ENCODE results near the gene MYO5A. TPM values are rescaled to one million over a fixed set of nuclear protein-coding genes. Genes with fewer than 3 reads are reported as not detected.

MYO5A gene
- total RNA-seq, 4 donors from 2014 or later = 5.8 to 51.2 (median 10.2) TPM

DNA sequence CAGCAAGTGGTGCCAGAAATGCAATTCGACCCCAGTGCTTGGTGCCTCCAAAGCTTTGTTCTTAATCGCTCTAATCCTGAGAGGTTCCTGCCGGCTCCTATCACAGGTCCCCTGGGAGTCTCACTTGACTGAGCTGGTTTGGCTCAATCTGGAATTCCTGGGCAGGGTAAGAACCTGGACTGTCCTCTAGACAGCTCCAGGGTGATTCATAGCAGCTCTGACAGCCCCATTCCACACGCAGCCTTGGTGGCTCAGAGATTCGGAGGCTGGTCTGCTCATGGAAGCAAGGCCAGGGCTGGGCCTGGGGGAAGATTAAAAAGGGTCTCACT lies 271.0 kb downstream of the MYO5A start:
- no peaks in the 10 kb centered on the region for H3K9me3 ChIP-seq
- H3K27ac ChIP-seq = peak overlapping the region; percentile 35 to 55 (median 46)
- intact Hi-C loops (cut with DNase I; ENCODE audit: low total_unique reads) (loop anchor here (2.0 to 10.0 kb wide), 5 partner anchors 80 to 430 kb away; partner anchors contain the start of gene MYO5A), in situ Hi-C loops (cut with MboI; ENCODE audit: low sequenced_read_pairs in 4 of 4) (loop anchor here in 2 of 4 donors (10.0 kb wide), 1 partner anchor 477 kb away; no protein-coding TSS in a partner anchor)
- H3K4me3 ChIP-seq = no peak overlapping the region
- H3K36me3 ChIP-seq = no peaks in the 10 kb centered on the region
- H3K27me3 ChIP-seq = no peaks in the 10 kb centered on the region
- TF ChIP-seq POLR2A (IDR thresholded peaks at IDR 0.05) = no peak
- TF ChIP-seq, protein P1, sequence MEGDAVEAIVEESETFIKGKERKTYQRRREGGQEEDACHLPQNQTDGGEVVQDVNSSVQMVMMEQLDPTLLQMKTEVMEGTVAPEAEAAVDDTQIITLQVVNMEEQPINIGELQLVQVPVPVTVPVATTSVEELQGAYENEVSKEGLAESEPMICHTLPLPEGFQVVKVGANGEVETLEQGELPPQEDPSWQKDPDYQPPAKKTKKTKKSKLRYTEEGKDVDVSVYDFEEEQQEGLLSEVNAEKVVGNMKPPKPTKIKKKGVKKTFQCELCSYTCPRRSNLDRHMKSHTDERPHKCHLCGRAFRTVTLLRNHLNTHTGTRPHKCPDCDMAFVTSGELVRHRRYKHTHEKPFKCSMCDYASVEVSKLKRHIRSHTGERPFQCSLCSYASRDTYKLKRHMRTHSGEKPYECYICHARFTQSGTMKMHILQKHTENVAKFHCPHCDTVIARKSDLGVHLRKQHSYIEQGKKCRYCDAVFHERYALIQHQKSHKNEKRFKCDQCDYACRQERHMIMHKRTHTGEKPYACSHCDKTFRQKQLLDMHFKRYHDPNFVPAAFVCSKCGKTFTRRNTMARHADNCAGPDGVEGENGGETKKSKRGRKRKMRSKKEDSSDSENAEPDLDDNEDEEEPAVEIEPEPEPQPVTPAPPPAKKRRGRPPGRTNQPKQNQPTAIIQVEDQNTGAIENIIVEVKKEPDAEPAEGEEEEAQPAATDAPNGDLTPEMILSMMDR (IDR thresholded peaks at IDR 0.05 in 4 of 5, conservative IDR thresholded peaks at IDR 0.05 in 1 of 5) = no peak
- DNase-seq (peak; percentile 25 to 31), ATAC-seq (peak; percentile 43 to 50)
- peaks cover 19 to 24% of the 10 kb centered on the region in 2 donors for H3K4me1 ChIP-seq

MicroRNAs encoded within 50 kb of the gene (microRNA counts, 767-probe panel; counts per million panel counts)
- 356 to 448 counts per million in 2 donors for microRNA hsa-miR-1266

Small RNA genes lying within 50 kb of the gene (microRNA-seq; reads per million reads assigned to microRNA genes)
- gene MIR1266 (ENCODE audit: borderline replicate concordance in 2 of 2) = 0 to 1.2 reads per million in 2 donors

Other genes starting within 250 kb of the MYO5A start
- gene MYO5C, start 233.1 kb downstream of the MYO5A start, total RNA-seq = 1 to 10 TPM; 1.2 to 4.3 (median 2.9) TPM
- 100 to 1,000 TPM; 153 to 428 (median 207) TPM for gene ARPP19, start 40.1 kb upstream of the MYO5A start, total RNA-seq
- 100 to 1,000 TPM in 3 of 4 donors, 10 to 100 TPM in 1; 61.9 to 491 (median 137) TPM for gene ATOSA, start 150.5 kb upstream of the MYO5A start, total RNA-seq

Data from gastrocnemius medialis (tissue), 4 donors.